HG03025 (cell line): ENCODE data around the gene ESD.
"Not testable (repeated sequence)": the region's sequence is repeated elsewhere in the genome, so short reads cannot be mapped to it uniquely, and the experiment has no call there.

ENCODE experiments used
- ATAC-seq: cut with Tn5 transposase; IDR thresholded peaks from one replicate; pipeline ENCODE4 v1.9.1; 2021; ENCODE audit warnings: mild to moderate bottlenecking, moderate library complexity; ENCODE audit not compliant: unreplicated experiment, low FRiP score

ESD gene, protein sequence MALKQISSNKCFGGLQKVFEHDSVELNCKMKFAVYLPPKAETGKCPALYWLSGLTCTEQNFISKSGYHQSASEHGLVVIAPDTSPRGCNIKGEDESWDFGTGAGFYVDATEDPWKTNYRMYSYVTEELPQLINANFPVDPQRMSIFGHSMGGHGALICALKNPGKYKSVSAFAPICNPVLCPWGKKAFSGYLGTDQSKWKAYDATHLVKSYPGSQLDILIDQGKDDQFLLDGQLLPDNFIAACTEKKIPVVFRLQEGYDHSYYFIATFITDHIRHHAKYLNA

DNA sequence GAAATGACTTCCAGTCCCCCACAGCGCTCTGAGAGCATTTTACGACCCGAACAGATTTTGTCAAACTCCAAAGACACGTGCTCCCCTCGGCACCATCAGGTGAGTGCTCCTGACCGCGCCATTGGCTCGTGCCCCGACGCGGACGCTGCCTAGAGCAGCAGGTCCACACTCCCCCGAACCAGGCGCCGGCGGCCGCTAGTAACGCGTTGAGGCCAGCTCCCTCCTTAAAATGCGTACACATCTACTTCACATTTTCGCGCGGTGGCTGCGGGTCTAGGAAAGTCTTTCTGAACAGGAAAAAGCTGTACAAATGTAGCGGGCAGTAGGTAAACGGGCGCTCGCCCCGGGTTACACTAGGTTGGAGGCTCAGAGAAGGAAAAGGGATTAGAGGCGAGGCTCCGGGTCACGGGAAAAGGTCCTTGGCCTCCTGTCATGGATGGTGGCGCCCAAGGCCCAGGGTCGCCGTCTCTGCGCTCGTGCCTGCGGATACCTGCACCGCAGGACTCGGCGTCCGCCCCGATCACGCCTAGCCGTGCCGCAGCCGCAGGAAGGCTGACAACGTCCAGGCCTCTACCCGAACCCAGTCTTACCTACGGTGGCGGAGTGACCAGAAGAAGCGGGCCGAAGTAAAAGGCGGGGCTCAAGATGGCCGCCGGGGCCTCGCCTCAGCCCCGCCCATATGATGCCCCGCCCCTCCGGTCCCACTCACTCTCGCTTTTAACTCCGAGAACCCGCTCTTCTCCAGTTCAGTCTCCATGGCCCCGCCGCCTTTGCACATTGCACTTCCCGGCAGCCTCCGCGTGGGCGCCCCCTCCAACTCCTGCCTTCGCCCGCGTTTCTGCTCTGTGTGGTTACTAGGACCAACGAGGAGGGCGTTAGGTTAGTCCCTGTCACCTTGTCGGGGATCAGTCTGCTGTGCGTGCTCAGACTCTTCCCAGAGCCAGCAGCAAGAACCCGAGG is at the start of gene ESD:
TSS of gene ESD (minus strand) at position 647 of the 960 bp plus-strand sequence. CDS start 5,748 bp downstream, outside the sequence.
- peak; percentile 91 for ATAC-seq

DNA sequence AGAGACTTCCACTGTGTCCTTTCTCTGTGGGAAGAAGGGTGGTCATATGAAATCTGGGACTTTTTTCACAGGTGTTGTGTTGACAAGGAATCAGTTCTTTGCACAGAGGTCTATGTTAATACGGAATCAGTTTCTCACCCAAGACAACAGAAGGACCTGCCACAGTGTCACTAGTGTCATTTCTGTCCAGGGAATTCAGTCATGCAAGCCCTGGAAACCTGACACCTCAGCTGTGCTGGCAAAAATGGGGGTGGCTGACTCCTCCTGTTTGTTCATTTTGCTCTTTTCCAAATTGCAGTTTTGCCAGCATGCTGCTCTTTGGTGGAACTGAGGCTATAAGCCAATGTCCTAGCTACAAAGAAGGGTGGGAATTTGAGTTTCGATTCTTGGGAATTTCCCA is 49.8 kb upstream of the ESD start:
- no peak for ATAC-seq

DNA sequence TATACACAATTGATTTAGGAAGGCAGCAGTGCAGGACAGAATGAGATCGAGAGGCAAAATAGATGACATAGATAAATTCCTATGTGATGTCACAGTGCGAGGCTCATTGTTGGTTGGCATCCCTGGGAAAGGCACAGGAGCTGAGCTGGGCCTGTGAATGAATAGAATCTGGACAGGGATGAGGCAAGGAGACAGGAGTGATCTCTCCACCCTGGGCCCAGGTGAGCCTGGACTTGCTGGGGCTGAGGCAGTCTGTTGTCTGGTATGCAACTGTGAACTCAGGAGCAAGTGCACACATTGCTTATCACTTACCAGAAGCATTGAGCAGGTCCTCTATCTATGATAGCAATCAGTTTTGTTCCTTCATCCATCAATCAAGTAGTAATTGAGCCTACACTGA is 48.2 kb upstream of the ESD start:
- ATAC-seq: no peak

DNA sequence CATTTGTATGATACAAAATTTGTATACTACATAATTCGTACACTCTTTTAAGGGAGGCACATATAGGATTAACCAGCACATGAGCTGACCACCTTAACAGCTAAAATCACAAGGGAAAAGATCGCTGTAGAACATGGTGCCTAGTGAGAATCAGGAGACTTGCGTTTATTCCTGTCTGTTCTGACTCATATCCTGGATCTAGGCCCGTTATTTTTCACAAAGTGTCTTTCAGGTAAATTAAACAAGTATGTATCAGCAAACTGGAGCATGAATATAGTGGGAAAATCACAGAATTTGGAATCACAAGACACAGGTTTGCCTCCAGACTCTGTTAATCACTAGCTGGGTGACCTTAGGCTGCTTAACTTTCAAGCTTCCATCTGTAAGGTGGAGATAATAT is 47.5 kb upstream of the ESD start:
- no peak for ATAC-seq

DNA sequence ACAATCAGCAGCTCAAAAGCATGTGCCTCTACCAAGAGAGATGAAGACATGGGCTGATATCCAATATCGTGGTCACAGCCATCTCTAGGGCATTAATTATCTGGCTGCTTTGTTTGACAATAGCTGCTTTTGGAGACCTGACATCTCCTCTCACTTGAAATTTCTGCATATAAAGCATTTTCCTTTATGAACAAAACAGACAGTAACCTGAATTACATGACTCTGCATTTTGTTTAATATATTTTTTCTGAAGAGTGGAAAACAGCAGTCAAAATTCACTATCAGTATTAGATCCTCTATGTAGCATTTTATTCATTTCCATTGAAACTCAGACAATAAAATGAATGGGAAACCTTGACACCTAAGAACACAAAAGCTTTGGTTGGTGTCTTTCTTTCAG is 42.4 kb upstream of the ESD start:
- ATAC-seq: no peak

DNA sequence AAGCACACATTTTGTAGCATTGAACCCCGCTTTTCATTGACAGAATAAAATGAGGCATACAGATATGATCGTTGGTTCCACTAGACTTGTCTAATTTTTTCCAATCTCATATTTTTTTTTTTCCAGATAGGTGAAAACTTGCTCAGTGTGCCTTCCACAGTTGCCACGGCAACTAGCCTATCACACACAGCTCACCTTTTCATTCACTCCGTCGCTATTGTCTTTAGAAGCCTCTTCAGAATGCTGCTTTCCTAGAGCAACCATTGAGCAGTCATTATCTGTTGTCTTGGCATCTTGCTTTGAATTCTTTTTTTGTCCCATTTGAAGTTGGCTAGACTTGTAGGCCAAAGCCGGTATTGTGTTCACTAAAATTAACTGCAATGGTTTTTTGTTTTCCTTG is 37.7 kb upstream of the ESD start:
- ATAC-seq: no peak

DNA sequence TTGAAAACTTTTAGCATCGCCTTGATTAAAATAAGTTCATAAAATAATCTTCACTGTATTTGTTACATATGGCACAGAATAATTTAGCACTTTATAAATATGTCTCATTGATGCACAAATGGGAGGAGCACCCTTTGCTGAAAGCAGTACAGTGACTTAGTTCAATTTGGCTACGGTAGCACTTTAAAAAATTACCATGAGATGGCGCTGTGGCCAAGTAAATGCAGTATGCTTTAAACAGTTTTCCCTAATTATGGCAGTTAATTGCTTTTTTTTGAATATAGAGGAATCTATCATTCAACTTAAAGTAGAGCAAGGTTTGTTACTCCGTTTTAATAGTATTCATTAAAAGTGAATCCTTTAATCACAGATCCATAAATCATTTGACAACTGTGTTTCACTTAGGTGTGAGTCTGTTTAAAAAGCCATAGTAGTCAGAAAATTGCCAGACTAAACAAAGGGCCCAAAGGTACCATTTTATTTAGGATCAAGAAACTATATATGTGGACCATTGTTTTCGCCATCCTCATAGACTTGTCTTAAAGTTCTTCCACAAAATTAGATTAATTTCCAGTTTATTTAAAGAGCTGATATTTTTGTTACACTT is 34.7 kb upstream of the ESD start:
- no peak for ATAC-seq

DNA sequence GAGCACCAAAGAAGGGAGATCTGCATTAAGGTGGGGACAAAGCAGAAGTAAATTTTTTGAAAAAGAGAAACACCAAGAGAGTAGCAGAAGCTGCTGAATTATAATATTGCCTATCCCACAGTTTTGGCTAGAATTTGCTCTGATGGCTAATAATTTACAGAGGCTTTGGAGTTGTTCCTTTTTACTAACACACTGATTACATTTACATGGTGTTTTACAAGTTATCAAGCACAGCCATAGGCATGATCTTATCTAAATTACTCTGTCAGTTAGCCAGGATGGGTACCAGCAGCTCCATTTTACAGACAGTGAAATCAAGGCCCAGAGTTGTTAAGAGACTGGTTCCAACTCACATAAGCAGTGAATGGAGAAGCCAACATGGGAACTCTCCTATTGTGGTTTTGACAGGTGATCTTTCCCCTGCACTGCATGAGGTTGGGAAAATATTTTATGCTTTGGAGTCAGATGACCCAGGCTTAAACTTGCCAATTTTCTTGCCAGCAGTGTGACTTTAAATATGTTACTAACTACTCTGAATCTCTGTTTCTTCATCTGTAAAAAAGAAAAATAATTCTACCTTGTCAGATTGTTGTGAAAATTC is 33.5 kb upstream of the ESD start:
- ATAC-seq: no peak

DNA sequence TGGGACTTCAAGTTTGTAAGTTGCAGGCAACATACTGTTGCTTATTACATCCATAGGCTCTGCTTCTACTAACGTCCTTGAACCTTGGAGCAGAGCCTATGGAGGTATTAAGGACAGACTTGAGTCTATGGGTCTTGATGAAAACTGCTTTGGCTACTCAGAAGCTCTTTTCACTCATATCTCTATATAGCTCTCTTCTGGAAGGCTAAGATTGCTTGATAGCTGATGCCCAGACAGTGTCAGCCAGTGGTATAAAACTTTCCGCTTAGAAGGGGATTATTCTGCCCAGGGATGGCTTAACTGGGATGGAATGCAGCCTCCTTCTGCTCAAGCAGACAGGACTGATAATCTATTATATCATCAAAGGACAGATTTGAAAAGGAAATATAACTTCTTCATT is 25.6 kb upstream of the ESD start:
- ATAC-seq: no peak

DNA sequence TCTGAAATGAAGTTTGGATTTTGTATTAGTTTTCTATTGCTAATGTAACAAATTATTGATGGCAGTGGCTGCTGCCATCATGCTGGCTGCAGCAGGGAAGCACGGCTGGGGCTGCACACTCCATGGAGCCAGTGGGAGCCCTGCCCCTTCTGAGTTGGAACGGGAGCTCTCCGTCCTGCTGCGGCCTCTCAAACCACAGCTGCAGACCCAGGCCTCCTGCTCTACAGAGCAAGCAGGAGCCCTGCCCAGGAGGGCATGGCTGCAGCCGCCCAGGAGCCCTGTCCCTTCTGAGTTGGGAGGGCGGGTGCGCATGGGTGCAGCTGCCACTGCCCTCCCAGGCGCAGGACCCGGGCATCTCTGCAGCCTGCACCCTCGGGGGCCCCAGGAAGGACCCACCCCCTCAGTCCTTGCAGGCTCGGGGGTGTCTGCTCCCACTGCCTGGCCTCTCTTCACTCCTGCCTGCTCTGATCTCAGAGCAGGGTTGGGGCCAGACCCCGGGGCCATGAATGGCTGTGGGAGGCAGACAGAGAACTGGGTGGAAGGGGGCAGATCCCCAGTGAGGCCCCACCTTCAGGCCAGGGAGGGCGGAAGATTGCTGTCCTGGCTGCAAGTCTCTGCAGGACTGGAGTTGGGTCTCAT is 21.0 kb upstream of the ESD start:
- ATAC-seq: no peak

DNA sequence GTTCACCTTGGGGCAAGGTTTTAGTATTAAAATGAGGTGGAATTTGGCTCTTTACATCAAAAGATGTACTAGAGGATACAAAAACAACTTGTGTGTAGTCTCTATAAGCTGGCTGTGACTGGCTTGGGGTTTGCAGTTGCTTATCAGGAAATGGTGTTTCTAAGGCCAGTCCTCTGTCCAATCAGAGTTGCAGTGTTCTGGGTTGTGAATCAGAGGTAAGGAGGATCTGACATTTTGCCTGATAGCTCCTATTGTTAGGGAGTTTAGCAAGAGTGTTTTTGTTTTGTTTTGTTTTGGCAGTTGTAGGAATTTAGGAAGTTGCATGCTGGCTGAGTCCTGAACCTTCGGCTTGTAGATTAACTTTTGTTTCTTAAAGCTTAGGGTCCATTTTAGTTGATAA is 20.1 kb upstream of the ESD start:
- no peak for ATAC-seq

DNA sequence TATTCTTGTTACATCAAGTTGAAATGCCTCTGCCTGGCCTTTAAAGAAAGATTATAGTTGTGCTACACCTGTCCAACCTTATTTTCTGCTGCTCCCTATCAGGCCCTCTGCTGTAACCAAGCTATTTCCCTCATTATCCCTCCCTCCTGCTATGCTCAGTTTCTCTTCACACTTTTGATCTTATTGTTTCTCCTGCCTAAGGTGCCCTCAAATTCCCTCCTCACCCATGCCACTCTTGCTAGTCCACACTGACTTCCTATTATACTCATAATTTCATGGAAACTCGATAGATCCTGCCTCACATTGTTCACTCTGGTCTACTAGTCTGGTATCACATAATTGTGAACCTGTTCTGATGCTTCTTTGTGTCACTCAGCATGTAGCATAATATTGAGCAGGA is 19.4 kb upstream of the ESD start:
- ATAC-seq: no peak

DNA sequence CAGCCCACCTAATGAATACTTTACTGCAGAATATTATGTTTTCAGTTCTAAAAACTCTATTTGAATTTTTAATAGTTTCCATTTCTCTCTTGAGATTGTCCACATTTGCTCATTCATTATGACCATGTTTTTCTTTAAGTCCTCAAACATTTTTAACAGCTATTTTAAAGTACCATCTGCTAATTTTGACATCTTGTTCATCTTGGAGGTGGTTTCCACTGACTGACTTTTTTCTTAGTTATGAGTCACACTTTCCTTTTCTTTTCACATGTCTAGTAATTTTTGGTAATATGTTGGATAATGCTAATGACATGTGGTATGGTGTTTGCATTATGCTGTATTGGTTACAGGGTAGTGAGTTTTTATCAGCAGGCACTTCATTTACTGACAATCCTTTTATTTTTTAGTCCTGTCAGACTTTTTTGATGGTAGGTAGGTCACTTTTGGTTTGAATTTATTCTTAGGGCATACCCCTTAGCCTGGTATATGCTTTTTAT is 15.4 kb upstream of the ESD start:
- no peak for ATAC-seq

DNA sequence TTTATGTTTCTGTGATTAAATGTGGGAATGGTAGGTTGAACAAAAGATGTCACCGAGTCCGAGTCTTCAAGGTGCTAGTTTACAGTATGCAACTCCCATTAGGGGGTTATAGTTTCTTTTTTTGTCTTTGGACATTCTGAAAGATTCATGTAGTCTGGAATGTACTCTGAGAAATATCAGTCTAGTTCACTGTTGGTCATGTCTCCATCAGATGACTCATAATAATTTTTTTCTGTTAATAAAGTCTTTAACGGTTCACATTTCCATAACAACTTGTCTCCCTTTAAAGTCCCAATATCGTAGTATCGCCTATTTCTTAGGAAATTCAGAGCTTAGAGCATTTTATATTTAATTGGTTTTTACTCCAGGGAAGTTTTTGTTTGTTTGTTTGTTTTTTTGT is 13.5 kb upstream of the ESD start:
- no peak for ATAC-seq

DNA sequence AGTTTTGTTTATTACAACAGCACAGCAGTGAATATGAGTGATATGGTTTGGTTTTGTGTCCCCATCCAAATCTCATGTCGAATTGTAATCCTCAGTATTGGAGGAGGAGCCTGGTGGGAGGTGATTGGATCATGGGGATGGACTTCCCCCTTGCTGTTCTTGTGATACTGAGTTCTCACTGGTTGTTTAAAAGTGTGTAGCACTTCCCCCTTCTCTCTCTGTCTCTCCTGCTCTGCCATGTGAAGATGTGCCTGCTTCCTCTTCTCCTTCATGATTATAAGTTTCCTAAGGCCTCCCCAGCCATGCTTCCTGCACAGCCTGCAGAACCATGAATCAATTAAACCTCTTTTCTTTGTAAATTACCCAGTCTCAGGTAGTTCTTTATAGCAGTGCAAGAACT is 8.0 kb upstream of the ESD start:
- not testable (repeated sequence) for ATAC-seq

DNA sequence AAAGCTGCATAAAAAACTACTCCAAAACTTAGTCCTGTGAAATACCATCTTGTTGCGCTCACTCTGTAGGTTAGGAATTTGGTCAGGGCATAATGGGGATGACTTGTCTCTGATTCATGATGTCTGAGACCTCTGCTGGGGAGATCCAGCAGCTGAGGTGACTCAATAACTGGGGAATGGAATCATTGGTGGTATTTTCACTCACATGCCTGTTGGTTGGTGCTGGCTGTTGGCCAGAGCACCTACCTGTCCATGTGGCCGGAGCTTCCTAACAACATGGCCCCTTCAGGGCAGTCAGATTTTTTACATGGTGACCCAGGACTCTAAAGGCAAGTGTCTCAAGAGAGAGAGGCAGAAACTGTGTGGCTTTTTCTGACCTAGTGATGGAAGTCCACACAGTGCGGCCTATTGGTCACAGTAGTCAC is 7.4 kb upstream of the ESD start:
- ATAC-seq: no peak

DNA sequence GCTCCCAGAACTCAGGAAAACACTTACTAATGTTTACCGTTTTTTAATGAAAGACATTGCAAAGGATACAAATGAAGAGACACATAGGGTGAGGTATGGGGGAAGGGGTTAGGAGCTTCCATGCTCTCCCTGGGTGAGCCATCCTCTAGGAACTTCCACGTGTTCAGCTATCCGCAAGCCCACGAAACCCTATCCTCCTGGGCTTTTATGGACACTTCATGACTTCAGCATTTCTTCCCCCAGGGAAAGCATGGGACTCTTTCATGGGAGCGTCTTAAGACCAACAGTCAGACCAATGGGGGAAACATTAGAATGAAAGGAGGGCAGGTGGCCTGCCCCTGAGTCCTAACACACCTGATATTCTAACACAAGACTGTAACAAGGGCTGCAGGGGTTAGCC is 6.6 kb upstream of the ESD start:
- no peak for ATAC-seq

DNA sequence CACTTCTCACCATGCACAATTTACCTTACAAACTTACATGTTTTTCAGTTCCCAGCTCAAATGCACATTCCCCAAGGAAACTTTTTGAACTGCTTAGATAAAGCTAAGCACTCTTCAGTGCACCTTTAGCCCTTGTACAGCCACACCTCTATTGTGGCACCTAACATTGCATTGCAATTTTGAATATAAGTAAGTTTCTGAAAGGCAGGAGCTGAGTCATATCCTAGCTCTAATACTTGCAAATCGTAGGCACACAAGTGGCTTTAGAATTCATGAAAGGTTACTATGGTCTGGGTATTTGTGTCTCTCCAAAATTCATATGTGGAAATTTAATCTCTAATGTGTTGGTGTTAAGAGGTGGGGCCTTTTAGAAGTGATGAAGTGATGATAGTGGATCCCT is 4.9 kb upstream of the ESD start:
- ATAC-seq: no peak

DNA sequence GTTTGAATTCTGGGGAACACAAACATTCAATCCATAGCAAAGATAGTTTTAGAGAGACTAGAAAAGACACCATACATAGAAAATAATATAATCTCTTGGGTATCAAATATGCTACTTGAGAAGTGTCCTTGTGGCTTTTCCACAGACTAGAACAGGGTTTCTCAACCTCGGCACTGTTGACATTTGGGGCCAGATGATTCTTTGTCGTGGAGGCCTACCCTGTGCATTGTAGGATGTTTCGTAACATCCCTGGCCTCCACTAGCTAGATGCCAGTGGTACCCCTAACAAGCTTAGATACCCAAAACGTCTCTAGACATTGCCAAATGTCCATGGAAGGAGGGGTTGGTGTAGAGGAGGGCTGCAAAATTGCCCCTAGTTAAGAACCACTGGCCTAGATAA is 2.2 kb upstream of the ESD start:
- ATAC-seq: no peak

DNA sequence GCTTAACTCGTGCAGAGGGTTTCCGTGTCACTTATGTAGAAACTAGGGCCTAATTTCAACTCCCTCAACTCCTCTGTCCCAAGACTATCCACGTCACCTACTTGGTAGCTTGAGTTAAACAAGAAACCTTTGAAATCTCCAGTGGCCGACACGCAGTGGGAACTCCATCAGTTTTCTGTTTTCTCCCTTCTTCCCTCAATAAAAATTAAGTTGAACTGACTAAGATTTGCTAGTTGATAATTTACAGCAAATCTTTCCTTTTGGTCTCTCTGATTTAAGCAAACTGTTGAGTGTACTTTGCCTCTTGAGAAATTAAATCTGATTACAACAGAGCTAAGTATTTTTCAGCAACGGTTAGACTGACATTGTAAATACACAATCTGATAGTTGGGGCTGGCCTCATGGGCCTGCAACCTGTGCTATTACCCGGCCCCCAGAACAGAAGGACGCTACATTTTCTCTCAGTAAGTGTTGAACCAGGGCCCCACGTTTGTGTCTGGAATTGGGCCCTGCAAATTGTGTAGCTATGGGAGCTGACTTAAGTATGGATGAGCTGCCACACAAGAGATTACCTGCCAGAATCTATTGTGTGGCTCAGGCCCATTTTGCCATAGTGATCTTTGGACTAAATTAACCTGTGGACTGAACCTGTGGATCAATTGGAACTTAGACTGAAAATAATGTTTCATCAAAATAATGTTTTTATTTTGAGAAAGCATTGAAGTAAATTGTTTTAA is 708 bp upstream of the ESD start:
- no peak for ATAC-seq
